ENCODE results near the gene SLC22A8.

The SLC22A8 gene

DNA sequence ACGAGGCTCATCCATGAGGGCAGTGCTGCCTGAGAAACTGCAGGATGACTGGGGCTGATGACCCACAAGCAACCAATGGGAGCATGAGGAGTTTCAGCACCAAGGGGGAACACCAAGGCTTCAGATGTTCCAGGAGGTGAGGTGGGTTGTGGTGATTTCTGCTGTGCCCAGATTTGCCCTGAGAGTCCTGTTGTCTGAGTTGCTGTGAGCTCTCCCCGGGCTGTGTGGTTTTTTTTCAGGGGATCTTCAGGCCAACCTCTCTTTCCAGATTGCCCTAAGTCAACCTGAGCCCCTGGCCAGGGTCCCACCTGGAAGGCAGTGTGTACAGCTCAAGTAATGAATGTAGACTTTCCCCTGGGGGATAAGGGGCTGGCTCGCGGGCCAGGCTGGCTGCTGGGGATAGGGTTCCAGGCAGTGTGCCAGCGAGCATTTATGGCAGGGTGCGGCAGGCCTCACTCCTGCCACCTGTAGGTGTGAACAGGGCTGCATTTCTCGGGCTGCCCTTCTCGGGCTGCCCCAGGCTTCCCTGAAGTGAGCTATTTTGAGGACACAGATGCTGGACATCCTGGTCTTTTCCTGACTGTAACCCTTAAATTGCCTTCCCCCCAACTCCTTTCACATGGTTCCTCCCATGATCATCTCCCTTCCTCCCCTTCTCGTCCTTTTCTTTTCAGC lies 40.7 kb downstream of the SLC22A8 start:
- Histone ChIP-seq H3K4me1 (ENCODE audit: insufficient read depth, insufficient read length) (peaks cover 7% of the 10 kb centered on the region), H3K27me3 (ENCODE audit: insufficient read depth, insufficient read length) (no peaks in the 10 kb centered on the region), H3K36me3 (ENCODE audit: insufficient read depth, insufficient read length, low read length) (no peaks in the 10 kb centered on the region), H3K9me3 (ENCODE audit: insufficient read depth, low read length) (no peaks in the 10 kb centered on the region), H3K9ac (ENCODE audit: insufficient read length, low read depth) (no peak overlapping the region), H3K4me3 (ENCODE audit: insufficient read length, low read depth) (no peak overlapping the region)
- no peak for DNase-seq (ENCODE audit: low read depth, low spot score)
- TF ChIP-seq SUZ12 (IDR thresholded peaks at IDR 0.05; ENCODE audit: extremely low read depth, insufficient read depth, insufficient read length) (no peak), YY1 (IDR thresholded peaks at IDR 0.05; ENCODE audit: insufficient read depth, insufficient read length) (no peak), ZNF274 (IDR thresholded peaks at IDR 0.05; ENCODE audit: low read depth, low read length) (no peak)

DNA sequence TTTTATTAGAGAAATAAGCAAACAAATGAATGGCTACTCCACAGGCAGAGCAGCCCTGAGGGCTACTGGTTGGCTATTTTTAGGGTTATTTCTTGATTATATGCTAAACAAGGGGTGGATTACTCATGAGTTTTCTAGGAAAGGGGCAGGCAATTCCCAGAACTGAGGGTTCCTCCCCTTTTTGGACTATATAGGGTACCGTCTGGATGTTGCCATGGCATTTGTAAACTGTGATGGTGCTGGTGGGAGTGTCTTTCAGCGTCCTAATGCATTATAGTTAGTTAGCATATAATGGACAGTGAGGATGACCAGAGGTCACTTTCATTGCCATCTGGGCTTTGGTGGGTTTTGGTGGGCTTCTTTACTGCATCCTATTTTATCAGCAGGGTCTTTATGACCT lies 50.1 kb downstream of the SLC22A8 start:
- Histone ChIP-seq H3K9ac (ENCODE audit: insufficient read length, low read depth) (no peak overlapping the region), H3K9me3 (ENCODE audit: insufficient read depth, low read length) (no peaks in the 10 kb centered on the region), H3K27me3 (ENCODE audit: insufficient read depth, insufficient read length) (no peaks in the 10 kb centered on the region), H3K4me1 (ENCODE audit: insufficient read depth, insufficient read length) (no peaks in the 10 kb centered on the region), H3K36me3 (ENCODE audit: insufficient read depth, insufficient read length, low read length) (no peaks in the 10 kb centered on the region), H3K4me3 (ENCODE audit: insufficient read length, low read depth) (no peak overlapping the region)
- TF ChIP-seq ZNF274 (IDR thresholded peaks at IDR 0.05; ENCODE audit: low read depth, low read length): no peak
- no peak for TF ChIP-seq YY1 (IDR thresholded peaks at IDR 0.05; ENCODE audit: insufficient read depth, insufficient read length)
- no peak for DNase-seq (ENCODE audit: low read depth, low spot score)

DNA sequence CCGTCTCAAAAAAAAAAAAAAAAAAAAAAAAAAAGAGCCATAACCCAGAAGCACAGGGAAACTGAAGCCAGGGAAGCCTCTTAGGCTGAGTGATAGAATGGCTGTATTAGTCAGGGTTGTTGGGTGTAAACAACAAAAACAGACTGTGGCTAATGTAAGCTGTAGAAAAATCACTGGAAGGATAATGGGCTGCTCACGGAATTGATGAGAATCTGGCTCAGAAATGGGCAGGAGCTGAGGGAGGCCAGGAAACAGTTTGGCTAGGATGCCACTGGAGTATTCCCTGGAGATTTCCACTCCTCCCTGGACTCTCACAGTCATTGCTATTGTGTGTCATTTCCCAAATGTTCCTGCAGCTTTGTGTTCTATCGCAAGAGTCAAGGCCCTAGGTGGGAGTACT lies 53.2 kb downstream of the SLC22A8 start:
- no peak overlapping the region for H3K4me3 ChIP-seq (ENCODE audit: insufficient read length, low read depth)
- DNase-seq (ENCODE audit: low read depth, low spot score): no peak
- no peak for TF ChIP-seq ZNF274 (IDR thresholded peaks at IDR 0.05; ENCODE audit: low read depth, low read length)
- no peak for TF ChIP-seq YY1 (IDR thresholded peaks at IDR 0.05; ENCODE audit: insufficient read depth, insufficient read length)
- TF ChIP-seq SUZ12 (IDR thresholded peaks at IDR 0.05; ENCODE audit: extremely low read depth, insufficient read depth, insufficient read length): no peak

DNA sequence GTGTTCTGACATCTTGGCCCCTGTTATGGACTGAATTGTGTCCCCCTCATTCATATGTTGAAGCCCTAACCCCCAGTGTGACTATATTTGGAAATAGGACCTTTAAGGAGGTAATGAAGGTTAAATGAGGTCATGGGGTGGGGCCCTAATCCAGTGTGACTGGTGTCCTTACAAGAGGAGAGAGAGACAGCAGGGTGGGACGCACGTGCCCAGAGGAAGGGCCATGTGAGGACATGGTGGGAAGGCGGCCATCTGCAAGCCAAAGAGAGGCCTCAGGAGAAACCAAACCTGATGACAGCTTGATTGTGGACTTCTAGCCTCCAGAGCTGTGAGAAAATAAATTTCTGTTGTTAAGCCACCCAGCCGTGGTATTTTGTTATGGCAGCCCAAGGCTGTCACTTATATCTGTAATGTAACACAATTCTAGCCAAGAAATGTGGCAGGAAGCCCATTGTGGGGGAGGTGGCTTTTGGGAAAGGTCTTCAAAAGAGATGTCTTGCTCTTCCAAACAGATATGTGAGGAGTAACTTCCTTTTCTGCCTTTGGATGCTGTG lies 54.5 kb downstream of the SLC22A8 start:
- TF ChIP-seq ZNF274 (IDR thresholded peaks at IDR 0.05; ENCODE audit: low read depth, low read length): no peak
- TF ChIP-seq YY1 (IDR thresholded peaks at IDR 0.05; ENCODE audit: insufficient read depth, insufficient read length): no peak
- TF ChIP-seq SUZ12 (IDR thresholded peaks at IDR 0.05; ENCODE audit: extremely low read depth, insufficient read depth, insufficient read length): no peak
- H3K36me3 ChIP-seq (ENCODE audit: insufficient read depth, insufficient read length, low read length): no peaks in the 10 kb centered on the region
- no peak overlapping the region for H3K4me3 ChIP-seq (ENCODE audit: insufficient read length, low read depth)
- H3K4me1 ChIP-seq (ENCODE audit: insufficient read depth, insufficient read length): no peaks in the 10 kb centered on the region
- no peaks in the 10 kb centered on the region for H3K9me3 ChIP-seq (ENCODE audit: insufficient read depth, low read length)
- H3K9ac ChIP-seq (ENCODE audit: insufficient read length, low read depth): no peak overlapping the region
- no peak for DNase-seq (ENCODE audit: low read depth, low spot score)
- H3K27me3 ChIP-seq (ENCODE audit: insufficient read depth, insufficient read length): no peaks in the 10 kb centered on the region

More for the DNA sequence above, 53.2 kb downstream of the SLC22A8 start:
- Histone ChIP-seq H3K27me3 (ENCODE audit: insufficient read depth, insufficient read length) (no peaks in the 10 kb centered on the region), H3K9me3 (ENCODE audit: insufficient read depth, low read length) (no peaks in the 10 kb centered on the region), H3K9ac (ENCODE audit: insufficient read length, low read depth) (no peak overlapping the region), H3K36me3 (ENCODE audit: insufficient read depth, insufficient read length, low read length) (no peaks in the 10 kb centered on the region), H3K4me1 (ENCODE audit: insufficient read depth, insufficient read length) (no peaks in the 10 kb centered on the region)

DNA sequence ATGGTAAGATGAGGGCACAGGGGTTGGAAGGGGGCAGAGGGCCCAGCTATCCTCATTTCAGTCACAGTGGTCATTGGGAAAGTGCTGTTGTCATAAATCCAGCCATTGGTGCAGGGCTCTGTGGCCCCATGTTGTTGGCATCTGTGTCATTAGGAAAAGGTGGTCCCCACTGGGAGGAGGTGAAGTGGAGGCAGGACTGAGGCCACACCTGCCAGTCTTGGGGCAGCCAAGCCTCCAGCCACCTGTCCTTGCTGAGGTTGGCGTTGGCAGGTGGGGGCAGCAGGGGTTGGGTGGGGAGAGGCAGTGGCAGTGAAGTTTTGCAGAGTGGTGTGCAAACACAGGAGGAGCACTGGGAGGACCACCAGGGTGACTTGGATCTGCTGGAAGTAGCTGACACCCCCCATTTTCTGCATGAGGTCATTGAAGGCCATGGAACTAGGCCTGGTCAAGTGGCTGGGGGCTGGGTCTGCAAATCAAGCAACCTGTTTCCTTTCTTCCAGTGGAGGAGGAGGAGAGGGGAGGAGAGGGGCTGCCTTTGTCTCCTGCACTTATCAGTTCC lies 56.1 kb downstream of the SLC22A8 start:
- TF ChIP-seq ZNF274 (IDR thresholded peaks at IDR 0.05; ENCODE audit: low read depth, low read length) (no peak), YY1 (IDR thresholded peaks at IDR 0.05; ENCODE audit: insufficient read depth, insufficient read length) (no peak), SUZ12 (IDR thresholded peaks at IDR 0.05; ENCODE audit: extremely low read depth, insufficient read depth, insufficient read length) (no peak)
- no peaks in the 10 kb centered on the region for H3K36me3 ChIP-seq (ENCODE audit: insufficient read depth, insufficient read length, low read length)
- DNase-seq (ENCODE audit: low read depth, low spot score): no peak
- H3K9ac ChIP-seq (ENCODE audit: insufficient read length, low read depth): no peak overlapping the region
- H3K27me3 ChIP-seq (ENCODE audit: insufficient read depth, insufficient read length): no peaks in the 10 kb centered on the region
- H3K4me1 ChIP-seq (ENCODE audit: insufficient read depth, insufficient read length): no peaks in the 10 kb centered on the region
- no peaks in the 10 kb centered on the region for H3K9me3 ChIP-seq (ENCODE audit: insufficient read depth, low read length)
- H3K4me3 ChIP-seq (ENCODE audit: insufficient read length, low read depth): no peak overlapping the region

DNA sequence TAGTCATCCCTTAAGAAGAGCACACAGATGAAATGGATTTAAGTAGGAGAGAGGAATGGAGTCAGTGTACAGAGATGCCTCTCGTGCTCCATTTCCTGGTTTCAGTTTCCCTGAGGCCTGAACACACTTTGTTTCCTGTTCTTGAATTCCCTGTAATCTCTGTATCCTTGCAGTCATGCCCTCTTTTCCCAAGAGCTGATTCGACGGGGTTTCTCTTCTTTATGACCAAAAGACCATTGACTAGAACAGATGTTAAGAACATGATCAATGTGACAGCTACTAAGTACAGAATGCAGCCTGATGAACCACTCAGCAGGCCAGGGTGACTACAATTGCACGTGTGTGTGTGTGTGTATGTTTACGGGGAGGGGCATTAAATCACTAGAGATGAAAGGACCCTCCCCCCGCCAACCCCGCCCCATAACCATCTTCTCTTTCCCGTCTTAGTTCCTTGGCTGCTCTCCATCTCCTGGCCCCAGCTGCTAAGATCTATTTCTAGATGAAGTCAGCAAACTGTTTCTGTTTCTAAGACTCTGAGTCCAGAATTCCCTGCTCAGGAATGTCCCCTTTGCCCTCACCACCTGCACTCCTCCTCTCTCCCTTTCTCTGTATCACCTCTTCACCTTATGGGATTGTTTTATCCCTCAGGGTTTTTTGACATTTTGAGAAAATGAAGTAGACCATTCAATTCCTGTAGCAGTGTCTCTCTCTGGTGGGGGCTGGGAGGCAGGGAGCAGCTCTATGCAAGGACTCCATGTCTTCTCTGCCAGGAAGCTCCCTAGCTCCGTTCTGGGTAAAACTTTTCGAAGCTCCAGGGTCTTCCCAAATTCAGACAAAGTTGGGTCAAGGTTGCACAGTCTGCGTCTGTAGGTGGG lies 56.9 kb downstream of the SLC22A8 start:
- no peak overlapping the region for H3K4me3 ChIP-seq (ENCODE audit: insufficient read length, low read depth)

DNA sequence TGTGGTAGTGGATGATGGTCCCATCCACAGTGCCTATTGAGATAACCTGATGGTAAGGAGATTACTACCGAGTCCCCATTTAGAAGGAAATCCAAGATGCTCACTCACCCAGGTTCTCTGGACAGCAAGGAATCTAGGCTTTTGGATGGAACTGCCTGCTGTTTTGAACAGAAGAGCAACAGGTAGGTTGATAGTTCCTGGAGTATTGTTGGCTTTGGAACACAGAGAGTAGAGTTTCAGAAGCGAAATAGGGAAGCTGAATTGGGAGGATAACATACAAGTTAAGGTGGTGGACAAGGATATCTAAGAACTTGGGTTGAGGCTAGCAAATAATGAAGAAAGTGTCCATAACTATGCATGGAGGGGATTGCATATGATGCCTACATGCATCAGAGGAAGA lies 58.5 kb downstream of the SLC22A8 start:
- Histone ChIP-seq H3K4me3 (ENCODE audit: insufficient read length, low read depth) (no peak overlapping the region), H3K9ac (ENCODE audit: insufficient read length, low read depth) (no peak overlapping the region), H3K27me3 (ENCODE audit: insufficient read depth, insufficient read length) (no peaks in the 10 kb centered on the region), H3K4me1 (ENCODE audit: insufficient read depth, insufficient read length) (no peaks in the 10 kb centered on the region), H3K36me3 (ENCODE audit: insufficient read depth, insufficient read length, low read length) (no peaks in the 10 kb centered on the region), H3K9me3 (ENCODE audit: insufficient read depth, low read length) (no peaks in the 10 kb centered on the region)
- DNase-seq (ENCODE audit: low read depth, low spot score): no peak
- no peak for TF ChIP-seq YY1 (IDR thresholded peaks at IDR 0.05; ENCODE audit: insufficient read depth, insufficient read length)
- no peak for TF ChIP-seq SUZ12 (IDR thresholded peaks at IDR 0.05; ENCODE audit: extremely low read depth, insufficient read depth, insufficient read length)
- no peak for TF ChIP-seq ZNF274 (IDR thresholded peaks at IDR 0.05; ENCODE audit: low read depth, low read length)

More for the DNA sequence above, 56.9 kb downstream of the SLC22A8 start:
- no peak for TF ChIP-seq SUZ12 (IDR thresholded peaks at IDR 0.05; ENCODE audit: extremely low read depth, insufficient read depth, insufficient read length)
- TF ChIP-seq ZNF274 (IDR thresholded peaks at IDR 0.05; ENCODE audit: low read depth, low read length): no peak
- TF ChIP-seq YY1 (IDR thresholded peaks at IDR 0.05; ENCODE audit: insufficient read depth, insufficient read length): no peak
- no peak for DNase-seq (ENCODE audit: low read depth, low spot score)
- no peak overlapping the region for H3K9ac ChIP-seq (ENCODE audit: insufficient read length, low read depth)
- no peaks in the 10 kb centered on the region for H3K36me3 ChIP-seq (ENCODE audit: insufficient read depth, insufficient read length, low read length)
- no peaks in the 10 kb centered on the region for H3K4me1 ChIP-seq (ENCODE audit: insufficient read depth, insufficient read length)
- H3K27me3 ChIP-seq (ENCODE audit: insufficient read depth, insufficient read length): no peaks in the 10 kb centered on the region
- H3K9me3 ChIP-seq (ENCODE audit: insufficient read depth, low read length): no peaks in the 10 kb centered on the region
